ENCODE measurements around the gene VPS13A. TPM values are rescaled to one million over a fixed set of nuclear protein-coding genes. Genes with fewer than 3 reads are reported as not detected.

VPS13A gene
- total and polyA plus RNA-seq, 9 of the 15 experiments (the other 6 are each of a cell fraction or from before 2014, with no cell fraction given) = 5.6 to 29.9 (median 14.7) TPM

- H3K36me3 ChIP-seq (ENCODE audit: control insufficient read depth, insufficient read depth, low read length) = peaks cover 6% of the 10 kb centered on the region; the same call in 1 of the 3 replicates
- DNase-seq (ENCODE audit: extremely low read depth in 1 of 4, low spot score in 3 of 4) = no peak
- H2AFZ ChIP-seq (ENCODE audit: low read depth, low read length) = no peak overlapping the region
- H3K9ac ChIP-seq (ENCODE audit: insufficient read depth in 1 of 2, low read depth in 2 of 2, low read length in 2 of 2) = no peak overlapping the region
- in situ Hi-C loops (cut with MboI) (no loop called here), intact Hi-C loops (cut with micrococcal nuclease) (no loop called here)
- 94% methylated on average over 1 of the region's 1 CpG for WGBS (ENCODE audit: insufficient coverage, low coverage, missing lambda C conversion rate)
- no peak for FAIRE-seq
- H3K9me3 ChIP-seq (replicated peaks; ENCODE audit: control insufficient read depth, insufficient read depth, low read depth, low read length) = no peaks in the 10 kb centered on the region
- no peaks in the 10 kb centered on the region for H3K27me3 ChIP-seq (ENCODE audit: control insufficient read depth in 2 of 2, insufficient read depth in 2 of 2, low read length in 2 of 2)
- ChIA-PET CTCF (ENCODE audit: low intra/inter-chr PET ratio) (no interaction called here), POLR2A (no interaction called here)
- ATAC-seq = no peak
- no peak overlapping the region for H3K27ac ChIP-seq (ENCODE audit: extremely low read depth, low read depth, low read length)
- BruUV-seq (replicated peaks) = no TSS peak
- H3K79me2 ChIP-seq (ENCODE audit: control insufficient read depth, insufficient read depth, low read length) = no peaks in the 10 kb centered on the region
- no peak overlapping the region for H3K4me3 ChIP-seq
- H3K9me1 ChIP-seq (ENCODE audit: control insufficient read depth, insufficient read depth, low read length) = no peaks in the 10 kb centered on the region
- no peaks in the 10 kb centered on the region; a peak in 1 of 5 replicates for H3K4me1 ChIP-seq (replicated peaks in 1 of 2; ENCODE audit: control insufficient read depth in 2 of 2, insufficient read depth in 2 of 2, low read length in 2 of 2)
- no peaks in the 10 kb centered on the region for H4K20me1 ChIP-seq (replicated peaks; ENCODE audit: control insufficient read depth, insufficient read depth, low read length)
- no peak overlapping the region for H3K4me2 ChIP-seq (ENCODE audit: insufficient read depth, low read length)
- no peak for TF ChIP-seq MAZ (CRISPR knock-in tag; conservative IDR thresholded peaks at IDR 0.05 in 1 of 2, IDR thresholded peaks at IDR 0.05 in 1 of 2)
- no peak for TF ChIP-seq LCOR (CRISPR knock-in tag; IDR thresholded peaks at IDR 0.05)
- TF ChIP-seq PML (IDR thresholded peaks at IDR 0.05; ENCODE audit: low read length) = no peak
- TF ChIP-seq ZNF23 (CRISPR knock-in tag; IDR thresholded peaks at IDR 0.05) = no peak
- TF ChIP-seq MAFK (IDR thresholded peaks at IDR 0.05; ENCODE audit: low read length) = no peak
- no peak for TF ChIP-seq EP300 (IDR thresholded peaks at IDR 0.05; ENCODE audit: low read length)
- TF ChIP-seq CEBPB (tag; IDR thresholded peaks at IDR 0.05) = no peak
- TF ChIP-seq MTA3 (IDR thresholded peaks at IDR 0.05; ENCODE audit: borderline replicate concordance) = no peak
- TF ChIP-seq, protein P1, sequence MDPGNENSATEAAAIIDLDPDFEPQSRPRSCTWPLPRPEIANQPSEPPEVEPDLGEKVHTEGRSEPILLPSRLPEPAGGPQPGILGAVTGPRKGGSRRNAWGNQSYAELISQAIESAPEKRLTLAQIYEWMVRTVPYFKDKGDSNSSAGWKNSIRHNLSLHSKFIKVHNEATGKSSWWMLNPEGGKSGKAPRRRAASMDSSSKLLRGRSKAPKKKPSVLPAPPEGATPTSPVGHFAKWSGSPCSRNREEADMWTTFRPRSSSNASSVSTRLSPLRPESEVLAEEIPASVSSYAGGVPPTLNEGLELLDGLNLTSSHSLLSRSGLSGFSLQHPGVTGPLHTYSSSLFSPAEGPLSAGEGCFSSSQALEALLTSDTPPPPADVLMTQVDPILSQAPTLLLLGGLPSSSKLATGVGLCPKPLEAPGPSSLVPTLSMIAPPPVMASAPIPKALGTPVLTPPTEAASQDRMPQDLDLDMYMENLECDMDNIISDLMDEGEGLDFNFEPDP (CRISPR knock-in tag; IDR thresholded peaks at IDR 0.05) = no peak
- no peak for TF ChIP-seq THRB (CRISPR knock-in tag; conservative IDR thresholded peaks at IDR 0.05)
- no peak for TF ChIP-seq ZNF224 (CRISPR knock-in tag; IDR thresholded peaks at IDR 0.05)
- no peak for TF ChIP-seq ELK3 (CRISPR knock-in tag; IDR thresholded peaks at IDR 0.05)
- TF ChIP-seq, protein P2, sequence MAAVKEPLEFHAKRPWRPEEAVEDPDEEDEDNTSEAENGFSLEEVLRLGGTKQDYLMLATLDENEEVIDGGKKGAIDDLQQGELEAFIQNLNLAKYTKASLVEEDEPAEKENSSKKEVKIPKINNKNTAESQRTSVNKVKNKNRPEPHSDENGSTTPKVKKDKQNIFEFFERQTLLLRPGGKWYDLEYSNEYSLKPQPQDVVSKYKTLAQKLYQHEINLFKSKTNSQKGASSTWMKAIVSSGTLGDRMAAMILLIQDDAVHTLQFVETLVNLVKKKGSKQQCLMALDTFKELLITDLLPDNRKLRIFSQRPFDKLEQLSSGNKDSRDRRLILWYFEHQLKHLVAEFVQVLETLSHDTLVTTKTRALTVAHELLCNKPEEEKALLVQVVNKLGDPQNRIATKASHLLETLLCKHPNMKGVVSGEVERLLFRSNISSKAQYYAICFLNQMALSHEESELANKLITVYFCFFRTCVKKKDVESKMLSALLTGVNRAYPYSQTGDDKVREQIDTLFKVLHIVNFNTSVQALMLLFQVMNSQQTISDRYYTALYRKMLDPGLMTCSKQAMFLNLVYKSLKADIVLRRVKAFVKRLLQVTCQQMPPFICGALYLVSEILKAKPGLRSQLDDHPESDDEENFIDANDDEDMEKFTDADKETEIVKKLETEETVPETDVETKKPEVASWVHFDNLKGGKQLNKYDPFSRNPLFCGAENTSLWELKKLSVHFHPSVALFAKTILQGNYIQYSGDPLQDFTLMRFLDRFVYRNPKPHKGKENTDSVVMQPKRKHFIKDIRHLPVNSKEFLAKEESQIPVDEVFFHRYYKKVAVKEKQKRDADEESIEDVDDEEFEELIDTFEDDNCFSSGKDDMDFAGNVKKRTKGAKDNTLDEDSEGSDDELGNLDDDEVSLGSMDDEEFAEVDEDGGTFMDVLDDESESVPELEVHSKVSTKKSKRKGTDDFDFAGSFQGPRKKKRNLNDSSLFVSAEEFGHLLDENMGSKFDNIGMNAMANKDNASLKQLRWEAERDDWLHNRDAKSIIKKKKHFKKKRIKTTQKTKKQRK (IDR thresholded peaks at IDR 0.05; ENCODE audit: borderline replicate concordance, low read depth, low read length) = no peak
- TF ChIP-seq, protein P3, sequence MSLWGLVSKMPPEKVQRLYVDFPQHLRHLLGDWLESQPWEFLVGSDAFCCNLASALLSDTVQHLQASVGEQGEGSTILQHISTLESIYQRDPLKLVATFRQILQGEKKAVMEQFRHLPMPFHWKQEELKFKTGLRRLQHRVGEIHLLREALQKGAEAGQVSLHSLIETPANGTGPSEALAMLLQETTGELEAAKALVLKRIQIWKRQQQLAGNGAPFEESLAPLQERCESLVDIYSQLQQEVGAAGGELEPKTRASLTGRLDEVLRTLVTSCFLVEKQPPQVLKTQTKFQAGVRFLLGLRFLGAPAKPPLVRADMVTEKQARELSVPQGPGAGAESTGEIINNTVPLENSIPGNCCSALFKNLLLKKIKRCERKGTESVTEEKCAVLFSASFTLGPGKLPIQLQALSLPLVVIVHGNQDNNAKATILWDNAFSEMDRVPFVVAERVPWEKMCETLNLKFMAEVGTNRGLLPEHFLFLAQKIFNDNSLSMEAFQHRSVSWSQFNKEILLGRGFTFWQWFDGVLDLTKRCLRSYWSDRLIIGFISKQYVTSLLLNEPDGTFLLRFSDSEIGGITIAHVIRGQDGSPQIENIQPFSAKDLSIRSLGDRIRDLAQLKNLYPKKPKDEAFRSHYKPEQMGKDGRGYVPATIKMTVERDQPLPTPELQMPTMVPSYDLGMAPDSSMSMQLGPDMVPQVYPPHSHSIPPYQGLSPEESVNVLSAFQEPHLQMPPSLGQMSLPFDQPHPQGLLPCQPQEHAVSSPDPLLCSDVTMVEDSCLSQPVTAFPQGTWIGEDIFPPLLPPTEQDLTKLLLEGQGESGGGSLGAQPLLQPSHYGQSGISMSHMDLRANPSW (CRISPR knock-in tag; IDR thresholded peaks at IDR 0.05) = no peak
Observed at GRCh38 chr9:77251050-77251449, 73.7 kb downstream of the VPS13A start.

All from K562 (cell line).